Neural cell (in vitro differentiated cells): Measurements from ENCODE around the gene CYP4F22. TPM values are rescaled to one million over a fixed set of nuclear protein-coding genes. Genes with fewer than 3 reads are reported as not detected.
"Not testable (repeated sequence)": the region's sequence is repeated elsewhere in the genome, so short reads cannot be mapped to it uniquely, and the experiment has no call there.

Source experiments
- H2AFZ ChIP-seq: fragments of 200-600, 300-800 bp; sonication (generic), shearing (Covaris generic); 2 replicates; pipeline ENCODE4 v1.6.0; 2014; ENCODE audit warnings: low read depth, mild to moderate bottlenecking, antibody characterized with exemption, low read length, moderate library complexity
- H3F3A ChIP-seq: fragments of 200-600 bp; shearing (Covaris generic); 2 replicates; pipeline ENCODE4 v1.6.1; 2016; ENCODE audit warnings: mild to moderate bottlenecking, moderate library complexity, mixed read lengths, antibody characterized with exemption, low read length; ENCODE audit not compliant: insufficient read depth, poor library complexity, severe bottlenecking
- H3K27ac ChIP-seq: fragments of 200-600, 300-800 bp; sonication (generic), shearing (Covaris generic); 2 replicates; pipeline ENCODE4 v1.5.1; 2014; ENCODE audit warnings: mild to moderate bottlenecking, low read length, moderate library complexity
- H3K27me3 ChIP-seq: fragments of 300-800, 200-600 bp; sonication (generic), shearing (Covaris generic); 2 replicates; pipeline ENCODE4 v1.6.0; 2014; ENCODE audit warnings: mild to moderate bottlenecking, low read depth, low read length, moderate library complexity; ENCODE audit not compliant: insufficient read depth
- H3K36me3 ChIP-seq: fragments of 300-800, 200-600 bp; sonication (generic), shearing (Covaris generic); 2 replicates; pipeline ENCODE4 v1.5.1; 2014; ENCODE audit warnings: mild to moderate bottlenecking, antibody characterized with exemption, low read length, moderate library complexity; ENCODE audit not compliant: insufficient read depth
- H3K4me2 ChIP-seq: fragments of 300-800, 200-600 bp; sonication (generic), shearing (Covaris generic); 2 replicates; pipeline ENCODE4 v1.6.0; 2014; ENCODE audit warnings: mild to moderate bottlenecking, low read length
- H3K4me3 ChIP-seq: fragments of 300-800, 200-600 bp; sonication (generic), shearing (Covaris generic); 2 replicates; pipeline ENCODE4 v1.5.1; 2014; ENCODE audit warnings: mild to moderate bottlenecking, low read length, moderate library complexity
- H3K79me2 ChIP-seq: fragments of 200-600 bp; shearing (Covaris generic); replicated peaks from 2 replicates; pipeline ENCODE4 v1.6.0; 2014; ENCODE audit warnings: mild to moderate bottlenecking, low read length, moderate library complexity; ENCODE audit not compliant: insufficient read depth
- H3K9ac ChIP-seq: fragments of 300-800, 200-600 bp; sonication (generic), shearing (Covaris generic); 2 replicates; pipeline ENCODE4 v1.6.1; 2016; ENCODE audit warnings: mild to moderate bottlenecking, low read length, mixed read lengths
- H3K9me2 ChIP-seq: fragments of 200-600 bp; shearing (Covaris generic); 2 replicates; pipeline ENCODE4 v1.6.1; 2016; ENCODE audit warnings: mild to moderate bottlenecking, low read length, mixed read lengths; ENCODE audit not compliant: insufficient read depth
- H3K9me3 ChIP-seq: fragments of 200-600, 300-800 bp; sonication (generic), shearing (Covaris generic); 2 replicates; pipeline ENCODE4 v1.6.1; 2016; ENCODE audit warnings: mild to moderate bottlenecking, mixed run types, low read length, moderate library complexity, mixed read lengths
- H4K20me1 ChIP-seq: fragments of 200-600 bp; shearing (Covaris generic); 2 replicates; pipeline ENCODE4 v1.6.1; 2016; ENCODE audit warnings: mild to moderate bottlenecking, mixed run types; ENCODE audit not compliant: insufficient read depth
- EP300 ChIP-seq: fragments of 450-650 bp; conservative IDR thresholded peaks from 2 replicates; pipeline ENCODE4 v1.6.1; 2014; ENCODE audit warnings: antibody characterized with exemption, mild to moderate bottlenecking, moderate library complexity; ENCODE audit not compliant: poor library complexity, severe bottlenecking
- EZH2 ChIP-seq: fragments of 200-600, 300-800 bp; shearing (Covaris generic), sonication (generic); IDR thresholded peaks from 2 replicates; pipeline ENCODE4 v1.6.1; 2014; ENCODE audit warnings: antibody characterized with exemption, low read length, borderline replicate concordance, mild to moderate bottlenecking; ENCODE audit not compliant: insufficient read depth, poor library complexity, severe bottlenecking
- MXI1 ChIP-seq: fragments of 450-650 bp; conservative IDR thresholded peaks from 2 replicates; pipeline ENCODE4 v1.6.1; 2014; ENCODE audit warnings: antibody characterized with exemption, mild to moderate bottlenecking; ENCODE audit not compliant: poor library complexity, severe bottlenecking
- POLR2AphosphoS5 ChIP-seq: IDR thresholded peaks from 2 replicates; pipeline ENCODE4 v1.6.1; 2012
- RAD21 ChIP-seq: fragments of 450-650 bp; conservative IDR thresholded peaks from 2 replicates; pipeline ENCODE4 v1.6.1; 2014; ENCODE audit warnings: antibody characterized with exemption, mild to moderate bottlenecking, moderate library complexity
- SMC3 ChIP-seq: fragments of 450-650 bp; conservative IDR thresholded peaks from 2 replicates; pipeline ENCODE4 v1.6.1; 2014; ENCODE audit warnings: antibody characterized with exemption, mild to moderate bottlenecking, moderate library complexity; ENCODE audit not compliant: poor library complexity
- TAF1 ChIP-seq: IDR thresholded peaks from 2 replicates; pipeline ENCODE4 v1.6.1; 2012; ENCODE audit warnings: low read depth
- polyA plus RNA-seq: library from polyadenylated mRNA; depleted of rRNA; stranded (reverse); fragments of >200 nt; gene quantifications from 2 replicates; pipeline ENCODE4 v1.2.3, GENCODE V29; 2014
- TF ChIP-seq, protein P1 (sequence below): fragments of 450-650 bp; IDR thresholded peaks from 2 replicates; pipeline ENCODE4 v1.5.1; 2014; ENCODE audit warnings: antibody characterized with exemption, mild to moderate bottlenecking, moderate library complexity; ENCODE audit not compliant: poor library complexity, severe bottlenecking
- TF ChIP-seq, protein P2 (sequence below): IDR thresholded peaks from 2 replicates; pipeline ENCODE4 v1.6.1; 2012; ENCODE audit warnings: borderline replicate concordance

Gene CYP4F22
- polyA plus RNA-seq, 1 donor from 2014 or later, result not detected

DNA sequence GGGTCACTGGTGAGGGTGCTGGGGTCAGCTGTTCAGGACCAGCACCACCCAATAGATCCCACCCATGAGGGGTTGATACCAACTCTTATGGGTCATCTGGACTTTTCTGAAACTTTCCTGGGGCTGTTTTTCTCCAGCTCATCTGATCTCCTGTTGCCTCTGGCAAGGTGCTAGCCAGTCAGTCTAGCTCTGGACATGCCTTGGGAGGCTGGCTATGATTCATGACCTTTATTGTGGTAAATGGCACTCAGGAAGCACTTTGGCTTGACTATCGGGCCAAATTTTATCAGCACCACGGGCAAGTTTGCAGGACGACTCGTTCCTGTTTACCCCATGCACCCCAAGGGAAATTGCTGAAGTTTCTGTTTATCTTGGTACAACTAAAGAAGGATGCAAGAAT lies 85.4 kb downstream of the CYP4F22 start:
- not testable (repeated sequence) for H3K27ac ChIP-seq, H3F3A ChIP-seq, H3K36me3 ChIP-seq, H4K20me1 ChIP-seq, H3K27me3 ChIP-seq, H3K4me3 ChIP-seq, H3K79me2 ChIP-seq, H3K4me2 ChIP-seq, H2AFZ ChIP-seq, H3K9ac ChIP-seq, H3K9me3 ChIP-seq, H3K9me2 ChIP-seq

DNA sequence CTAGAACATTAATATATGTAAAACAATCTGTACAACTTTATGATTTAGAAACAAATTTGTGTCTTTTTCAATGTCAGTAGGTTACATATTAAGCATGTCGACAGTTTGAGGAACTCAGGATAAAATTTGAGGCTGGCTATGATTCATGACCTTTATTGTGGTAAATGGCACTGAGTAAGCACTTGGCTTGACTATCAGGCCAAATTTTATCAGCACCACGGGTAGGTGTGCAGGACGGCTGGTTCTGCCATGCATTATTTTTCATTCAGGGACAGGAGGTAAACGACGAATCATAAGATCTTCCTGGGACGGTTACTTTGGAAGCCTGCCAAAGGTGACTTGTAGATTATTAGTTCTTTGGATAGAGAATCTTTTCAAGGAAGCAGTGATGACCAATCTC lies 86.7 kb downstream of the CYP4F22 start:
- no peak overlapping the region for H3K27ac ChIP-seq
- peaks cover 2% of the 10 kb centered on the region for H3K9me3 ChIP-seq
- H3K27me3 ChIP-seq, result no peaks in the 10 kb centered on the region
- no peaks in the 10 kb centered on the region for H3K36me3 ChIP-seq
- no peaks in the 10 kb centered on the region for H3F3A ChIP-seq
- no peaks in the 10 kb centered on the region for H4K20me1 ChIP-seq
- H3K9ac ChIP-seq, result no peak overlapping the region
- TF ChIP-seq RAD21 (no peak), POLR2AphosphoS5 (no peak), EP300 (no peak), EZH2 (no peak), MXI1 (no peak), TAF1 (no peak), SMC3 (no peak)
- TF ChIP-seq, protein P1, sequence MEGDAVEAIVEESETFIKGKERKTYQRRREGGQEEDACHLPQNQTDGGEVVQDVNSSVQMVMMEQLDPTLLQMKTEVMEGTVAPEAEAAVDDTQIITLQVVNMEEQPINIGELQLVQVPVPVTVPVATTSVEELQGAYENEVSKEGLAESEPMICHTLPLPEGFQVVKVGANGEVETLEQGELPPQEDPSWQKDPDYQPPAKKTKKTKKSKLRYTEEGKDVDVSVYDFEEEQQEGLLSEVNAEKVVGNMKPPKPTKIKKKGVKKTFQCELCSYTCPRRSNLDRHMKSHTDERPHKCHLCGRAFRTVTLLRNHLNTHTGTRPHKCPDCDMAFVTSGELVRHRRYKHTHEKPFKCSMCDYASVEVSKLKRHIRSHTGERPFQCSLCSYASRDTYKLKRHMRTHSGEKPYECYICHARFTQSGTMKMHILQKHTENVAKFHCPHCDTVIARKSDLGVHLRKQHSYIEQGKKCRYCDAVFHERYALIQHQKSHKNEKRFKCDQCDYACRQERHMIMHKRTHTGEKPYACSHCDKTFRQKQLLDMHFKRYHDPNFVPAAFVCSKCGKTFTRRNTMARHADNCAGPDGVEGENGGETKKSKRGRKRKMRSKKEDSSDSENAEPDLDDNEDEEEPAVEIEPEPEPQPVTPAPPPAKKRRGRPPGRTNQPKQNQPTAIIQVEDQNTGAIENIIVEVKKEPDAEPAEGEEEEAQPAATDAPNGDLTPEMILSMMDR, result no peak
- TF ChIP-seq, protein P2, sequence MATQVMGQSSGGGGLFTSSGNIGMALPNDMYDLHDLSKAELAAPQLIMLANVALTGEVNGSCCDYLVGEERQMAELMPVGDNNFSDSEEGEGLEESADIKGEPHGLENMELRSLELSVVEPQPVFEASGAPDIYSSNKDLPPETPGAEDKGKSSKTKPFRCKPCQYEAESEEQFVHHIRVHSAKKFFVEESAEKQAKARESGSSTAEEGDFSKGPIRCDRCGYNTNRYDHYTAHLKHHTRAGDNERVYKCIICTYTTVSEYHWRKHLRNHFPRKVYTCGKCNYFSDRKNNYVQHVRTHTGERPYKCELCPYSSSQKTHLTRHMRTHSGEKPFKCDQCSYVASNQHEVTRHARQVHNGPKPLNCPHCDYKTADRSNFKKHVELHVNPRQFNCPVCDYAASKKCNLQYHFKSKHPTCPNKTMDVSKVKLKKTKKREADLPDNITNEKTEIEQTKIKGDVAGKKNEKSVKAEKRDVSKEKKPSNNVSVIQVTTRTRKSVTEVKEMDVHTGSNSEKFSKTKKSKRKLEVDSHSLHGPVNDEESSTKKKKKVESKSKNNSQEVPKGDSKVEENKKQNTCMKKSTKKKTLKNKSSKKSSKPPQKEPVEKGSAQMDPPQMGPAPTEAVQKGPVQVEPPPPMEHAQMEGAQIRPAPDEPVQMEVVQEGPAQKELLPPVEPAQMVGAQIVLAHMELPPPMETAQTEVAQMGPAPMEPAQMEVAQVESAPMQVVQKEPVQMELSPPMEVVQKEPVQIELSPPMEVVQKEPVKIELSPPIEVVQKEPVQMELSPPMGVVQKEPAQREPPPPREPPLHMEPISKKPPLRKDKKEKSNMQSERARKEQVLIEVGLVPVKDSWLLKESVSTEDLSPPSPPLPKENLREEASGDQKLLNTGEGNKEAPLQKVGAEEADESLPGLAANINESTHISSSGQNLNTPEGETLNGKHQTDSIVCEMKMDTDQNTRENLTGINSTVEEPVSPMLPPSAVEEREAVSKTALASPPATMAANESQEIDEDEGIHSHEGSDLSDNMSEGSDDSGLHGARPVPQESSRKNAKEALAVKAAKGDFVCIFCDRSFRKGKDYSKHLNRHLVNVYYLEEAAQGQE, result no peak
- no peaks in the 10 kb centered on the region for H3K79me2 ChIP-seq
- H3K4me2 ChIP-seq, result no peak overlapping the region
- H3K4me3 ChIP-seq, result no peak overlapping the region
- H2AFZ ChIP-seq, result no peak overlapping the region
- H3K9me2 ChIP-seq, result no peaks in the 10 kb centered on the region

Other genes starting within 250 kb of the CYP4F22 start
- 3.6 and 5.8 TPM in 2 replicates for gene BRD4, start 176.0 kb upstream of the CYP4F22 start, polyA plus RNA-seq
- 22.7 and 25.4 TPM in 2 replicates for gene AKAP8, start 128.7 kb upstream of the CYP4F22 start, polyA plus RNA-seq
- gene AKAP8L, start 89.5 kb upstream of the CYP4F22 start, polyA plus RNA-seq, result 280 and 281 TPM in 2 replicates
- gene WIZ, start 58.6 kb upstream of the CYP4F22 start, polyA plus RNA-seq, result 13.0 and 19.6 TPM in 2 replicates
- 1.1 TPM in 1 of 2 replicates, not detected in the other for gene RASAL3, start 44.0 kb upstream of the CYP4F22 start, polyA plus RNA-seq
- gene PGLYRP2, start 29.0 kb upstream of the CYP4F22 start, polyA plus RNA-seq, result not detected in 2 replicates
- not detected in 2 replicates for gene CYP4F8, start 106.7 kb downstream of the CYP4F22 start, polyA plus RNA-seq
- gene CYP4F3, start 132.4 kb downstream of the CYP4F22 start, polyA plus RNA-seq, result not detected in 2 replicates
- not detected in 2 replicates for gene CYP4F12, start 164.6 kb downstream of the CYP4F22 start, polyA plus RNA-seq
- not detected in 2 replicates for gene OR10H2, start 219.5 kb downstream of the CYP4F22 start, polyA plus RNA-seq
- gene OR10H3, start 229.5 kb downstream of the CYP4F22 start, polyA plus RNA-seq, result not detected in 2 replicates